Sigmoid colon (tissue), 4 donors: ENCODE measurements around the gene ACOX1.

ENCODE experiments used
- EP300 ChIP-seq, 4 donors: sonication (generic); formaldehyde crosslinking; IDR thresholded peaks; one replicate each; pipeline ENCODE4 v1.6.1; 2017; ENCODE audit warnings: antibody characterized with exemption in 4 of 4
- POLR2A ChIP-seq, 2 donors: fragments of 450-650 bp; IDR thresholded peaks; one replicate each; pipeline ENCODE4 v1.6.1; 2016; ENCODE audit warnings: antibody characterized with exemption in 2 of 2, mild to moderate bottlenecking in 2 of 2, moderate library complexity in 2 of 2
- TF ChIP-seq, protein P1 (sequence below), 4 experiments: fragments of 450-650 bp in 3 of 4; fragments of 200-600 bp in 1 of 4; IDR thresholded peaks; one replicate each; pipeline ENCODE4 v1.5.1; 2016 to 2019; ENCODE audit warnings: antibody characterized with exemption in 4 of 4, mild to moderate bottlenecking in 3 of 4, moderate library complexity in 2 of 4

DNA sequence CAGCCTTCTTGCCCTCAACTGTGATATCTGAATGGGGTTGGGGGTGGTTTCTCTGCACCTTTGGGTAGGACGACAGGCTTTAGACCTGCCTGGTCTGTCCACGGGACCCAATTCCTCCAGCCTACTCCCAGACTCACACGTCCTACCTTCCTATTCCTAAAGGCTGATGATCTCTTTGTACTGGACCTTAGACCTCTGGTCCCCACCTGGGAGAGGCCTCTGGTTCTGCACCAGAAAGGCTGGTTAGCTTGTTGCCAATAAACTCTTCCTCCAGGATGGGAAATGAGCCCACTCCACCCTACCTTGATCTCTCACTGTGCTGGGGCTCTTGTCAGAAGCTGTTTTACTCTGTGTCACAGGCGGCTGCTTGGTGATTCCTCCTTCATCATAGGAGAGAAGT lies 52.5 kb downstream of the ACOX1 start:
- TF ChIP-seq, protein P1, sequence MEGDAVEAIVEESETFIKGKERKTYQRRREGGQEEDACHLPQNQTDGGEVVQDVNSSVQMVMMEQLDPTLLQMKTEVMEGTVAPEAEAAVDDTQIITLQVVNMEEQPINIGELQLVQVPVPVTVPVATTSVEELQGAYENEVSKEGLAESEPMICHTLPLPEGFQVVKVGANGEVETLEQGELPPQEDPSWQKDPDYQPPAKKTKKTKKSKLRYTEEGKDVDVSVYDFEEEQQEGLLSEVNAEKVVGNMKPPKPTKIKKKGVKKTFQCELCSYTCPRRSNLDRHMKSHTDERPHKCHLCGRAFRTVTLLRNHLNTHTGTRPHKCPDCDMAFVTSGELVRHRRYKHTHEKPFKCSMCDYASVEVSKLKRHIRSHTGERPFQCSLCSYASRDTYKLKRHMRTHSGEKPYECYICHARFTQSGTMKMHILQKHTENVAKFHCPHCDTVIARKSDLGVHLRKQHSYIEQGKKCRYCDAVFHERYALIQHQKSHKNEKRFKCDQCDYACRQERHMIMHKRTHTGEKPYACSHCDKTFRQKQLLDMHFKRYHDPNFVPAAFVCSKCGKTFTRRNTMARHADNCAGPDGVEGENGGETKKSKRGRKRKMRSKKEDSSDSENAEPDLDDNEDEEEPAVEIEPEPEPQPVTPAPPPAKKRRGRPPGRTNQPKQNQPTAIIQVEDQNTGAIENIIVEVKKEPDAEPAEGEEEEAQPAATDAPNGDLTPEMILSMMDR (IDR thresholded peaks at IDR 0.05) = no peak
- TF ChIP-seq EP300 (IDR thresholded peaks at IDR 0.05) (no peak), POLR2A (IDR thresholded peaks at IDR 0.05) (no peak)
